Measurements from ENCODE around the gene STAC3.

DNA sequence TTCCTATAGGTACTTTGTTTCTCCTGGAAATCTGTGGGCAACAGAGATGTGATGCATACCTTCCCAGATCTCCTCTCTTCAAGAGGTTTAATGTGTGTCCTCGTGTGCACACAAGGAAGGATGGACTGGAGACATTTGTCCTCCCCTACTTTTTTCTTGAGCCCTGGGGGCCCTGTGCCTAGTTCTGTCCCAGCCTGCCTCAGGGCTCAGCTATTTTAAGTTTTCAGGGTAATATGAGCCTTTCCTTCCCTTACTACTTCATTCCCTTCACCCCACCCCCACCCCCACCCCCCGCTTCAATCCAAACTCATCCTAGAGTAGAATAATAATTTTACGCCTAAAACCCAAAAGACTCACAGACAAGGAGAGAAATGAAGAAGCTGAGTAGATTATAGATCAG is 446 bp downstream of the STAC3 start:
- TF ChIP-seq CTCF (IDR thresholded peaks at IDR 0.05) = no peak
- no peak for TF ChIP-seq POLR2A (IDR thresholded peaks at IDR 0.05)

All from adrenal gland (tissue), 5 donors.